HepG2 (cell line): ENCODE data around the gene GCG. TPM values are rescaled to one million over a fixed set of nuclear protein-coding genes. Genes with fewer than 3 reads are reported as not detected.

Source experiments
- ATAC-seq: fragments of 200-7000 bp; cut with Tn5 transposase; 3 replicates; pipeline ENCODE4 v1.9.1; 2020; ENCODE audit warnings: mild to moderate bottlenecking, moderate library complexity
- BruUV-seq: library from RNA; stranded (reverse); fragments of 400-500 nt; replicated peaks from 2 replicates; lab custom pipeline; 2021; lab: Mats Ljungman, UMichigan
- CTCF ChIA-PET: fragments of 300-600 bp; formaldehyde crosslinking; extraction: SDS; loops from one replicate; lab custom pipeline; 2021; ENCODE audit warnings: low total read pairs, inconsistent platforms, low intra/inter-chr PET ratio; lab: Yijun Ruan, JAX
- POLR2A ChIA-PET: fragments of 350-600 bp; sonication (Branson Sonifier 250); formaldehyde crosslinking; loops from one replicate; lab custom pipeline; 2020; ENCODE audit warnings: antibody characterized with exemption, inconsistent platforms; lab: Yijun Ruan, JAX
- DNase-seq: peaks from one replicate; pipeline ENCODE4 v3.0.0-alpha.2; 2015; ENCODE audit warnings: low spot score
- FAIRE-seq: peaks from 3 replicates; lab custom pipeline; 2011; peaks lifted over from hg19 to GRCh38; lab: Jason Lieb, UNC
- H2AFZ ChIP-seq: one replicate; pipeline ENCODE4 v1.6.1; 2011; ENCODE audit warnings: low read length, inconsistent platforms
- H3K27ac ChIP-seq: fragments of 300-600 bp; 3 replicates; pipeline ENCODE4 v1.8.0; 2011; ENCODE audit warnings: mixed run types, mild to moderate bottlenecking, mixed read lengths, low read length, inconsistent platforms; ENCODE audit not compliant: insufficient read depth; ENCODE audit errors: extremely low read length
- H3K27me3 ChIP-seq, 2 experiments: fragments of 200-600 bp in 1 of 2; 2 replicates in 1 of 2; 3 replicates in 1 of 2; pipeline versions ENCODE4 v1.6.0 to v1.8.0; 2011; ENCODE audit warnings: low read length in 2 of 2, mild to moderate bottlenecking in 2 of 2, moderate library complexity in 2 of 2, inconsistent platforms in 1 of 2; ENCODE audit not compliant: insufficient read depth in 2 of 2, control insufficient read depth in 1 of 2
- H3K36me3 ChIP-seq, 2 experiments: fragments of 200-600 bp in 1 of 2; replicated peaks in 1 of 2; 2 replicates in 1 of 2; 3 replicates in 1 of 2; pipeline versions ENCODE4 v1.5.1 to v1.8.0; 2011; ENCODE audit warnings: low read length in 2 of 2, inconsistent platforms in 1 of 2; ENCODE audit not compliant: insufficient read depth in 2 of 2, control insufficient read depth in 1 of 2
- H3K4me1 ChIP-seq: 2 replicates; pipeline ENCODE4 v1.5.1; 2012; ENCODE audit warnings: low read length, inconsistent platforms; ENCODE audit not compliant: insufficient read depth
- H3K4me2 ChIP-seq: 2 replicates; pipeline ENCODE4 v1.6.0; 2011; ENCODE audit warnings: low read depth, low read length, inconsistent platforms
- H3K4me3 ChIP-seq, 3 experiments: fragments of 200-600 bp in 1 of 3; sonication (generic), shearing (Covaris generic) in 1 of 3; replicated peaks in 1 of 3; 2 replicates each; pipeline ENCODE4 v1.5.1; 2011 to 2016; ENCODE audit warnings: low read length in 3 of 3, inconsistent platforms in 2 of 3, low read depth in 2 of 3, mild to moderate bottlenecking in 2 of 3, control low read depth in 1 of 3, mixed read lengths in 1 of 3; ENCODE audit not compliant: insufficient read depth in 1 of 3
- H3K79me2 ChIP-seq: one replicate; pipeline ENCODE4 v1.6.1; 2011; ENCODE audit warnings: low read length, inconsistent platforms; ENCODE audit not compliant: insufficient read depth
- H3K9ac ChIP-seq: 2 replicates; pipeline ENCODE4 v1.6.0; 2011; ENCODE audit warnings: mild to moderate bottlenecking, low read depth, low read length, inconsistent platforms; ENCODE audit not compliant: insufficient read depth
- H3K9me3 ChIP-seq: 2 replicates; pipeline ENCODE4 v1.5.1; 2012; ENCODE audit warnings: mild to moderate bottlenecking, low read length
- H4K20me1 ChIP-seq: 2 replicates; pipeline ENCODE4 v1.6.0; 2011; ENCODE audit warnings: inconsistent platforms, mild to moderate bottlenecking, low read length, moderate library complexity; ENCODE audit not compliant: insufficient read depth
- HMG20A ChIP-seq: IDR thresholded peaks from 2 replicates; pipeline ENCODE4 v1.6.1; 2016; ENCODE audit warnings: borderline replicate concordance
- HNRNPUL1 ChIP-seq: fragments of 200-400 bp; formaldehyde crosslinking; IDR thresholded peaks from 2 replicates; pipeline ENCODE4 v1.6.1; 2017; ENCODE audit warnings: low read depth, mild to moderate bottlenecking, low read length, moderate library complexity
- KLF16 ChIP-seq, 2 experiments: sonication (generic) in 1 of 2; formaldehyde crosslinking in 1 of 2; IDR thresholded peaks; 2 replicates each; pipeline versions ENCODE4 v1.6.1 to v1.8.0; 2016 to 2023; ENCODE audit warnings: missing genetic modification reagents in 2 of 2, missing compliant biosample characterization in 1 of 2
- PATZ1 ChIP-seq: sonication (generic); formaldehyde crosslinking; IDR thresholded peaks from 2 replicates; pipeline ENCODE4 v1.4.0; 2020; ENCODE audit warnings: missing genetic modification reagents
- PAX8 ChIP-seq: sonication (generic); formaldehyde crosslinking; IDR thresholded peaks from 2 replicates; pipeline ENCODE4 v1.8.0; 2022; ENCODE audit warnings: mild to moderate bottlenecking, missing genetic modification reagents, borderline replicate concordance
- PREB ChIP-seq: sonication (generic); formaldehyde crosslinking; IDR thresholded peaks from 2 replicates; pipeline ENCODE4 v1.4.0; 2020; ENCODE audit warnings: missing genetic modification reagents
- RAD21 ChIP-seq: fragments of 450-650 bp; formaldehyde crosslinking; IDR thresholded peaks from 2 replicates; pipeline ENCODE4 v1.5.0; 2020; ENCODE audit warnings: mild to moderate bottlenecking
- RELA ChIP-seq: sonication (generic); formaldehyde crosslinking; IDR thresholded peaks from 2 replicates; pipeline ENCODE4 v1.4.0; 2020; ENCODE audit warnings: missing genetic modification reagents
- SMC3 ChIP-seq: IDR thresholded peaks from 2 replicates; pipeline ENCODE4 v1.6.1; 2011; ENCODE audit warnings: low read length, improper control_type of control experiment
- STAG1 ChIP-seq: sonication (generic); formaldehyde crosslinking; IDR thresholded peaks from 2 replicates; pipeline ENCODE4 v1.4.0; 2020; ENCODE audit warnings: missing genetic modification reagents
- ZNF124 ChIP-seq: sonication (generic); formaldehyde crosslinking; IDR thresholded peaks from 2 replicates; pipeline ENCODE4 v1.4.0; 2020; ENCODE audit warnings: missing genetic modification reagents
- ZNF235 ChIP-seq: sonication (generic); formaldehyde crosslinking; IDR thresholded peaks from 2 replicates; pipeline ENCODE4 v1.8.1; 2023; ENCODE audit warnings: mild to moderate bottlenecking, missing genetic modification reagents, borderline replicate concordance
- WGBS: methylation state at CpG from one replicate; pipeline ENCODE4 v1.1.6; 2017; ENCODE audit warnings: low lambda C conversion rate; 5-methylcytosine and 5-hydroxymethylcytosine counted together
- in situ Hi-C: cut with HindIII; loops from 2 replicates; pipeline ENCODE4 v1.10.0; 2017; ENCODE audit warnings: low pct_unique_long_range_greater_than_20kb; ENCODE audit not compliant: extremely low pct_ligation_motif_present
- intact Hi-C: fragments of 100-400 bp; cut with micrococcal nuclease; formaldehyde crosslinking; loops from one replicate; pipeline ENCODE4 v1.10.0; 2022; ENCODE audit not compliant: unreplicated experiment
- polyA plus RNA-seq, 8 experiments: library from polyadenylated mRNA; depleted of rRNA in 3 of 8; stranded (reverse) in 7 of 8; unstranded in 1 of 8; fragments of >200 nt; fragmentation: Illumina TruSeq in 4 of 8; extraction: Trizol in 4 of 8; gene quantifications; 2 replicates each; pipeline versions ENCODE4 v1.2.1 to v1.2.3, GENCODE V29; 2011 to 2016; ENCODE audit warnings: low read depth in 4 of 8, missing spikeins in 1 of 8, mixed read lengths in 1 of 8; ENCODE audit not compliant: insufficient read depth in 1 of 8
- total RNA-seq, 5 experiments: library from RNA; depleted of rRNA; stranded (reverse); fragments of >200 nt; fragmentation: Illumina TruSeq; extraction: Trizol; gene quantifications; 2 replicates each; pipeline ENCODE4 v1.2.3, GENCODE V29; 2016; ENCODE audit warnings: low read depth in 1 of 5
- TF ChIP-seq, protein P1 (sequence below): IDR thresholded peaks from 2 replicates; pipeline ENCODE4 v1.6.1; 2016; ENCODE audit warnings: missing compliant biosample characterization, missing genetic modification reagents, borderline replicate concordance
- TF ChIP-seq, protein P2 (sequence below): sonication (generic); formaldehyde crosslinking; IDR thresholded peaks from 2 replicates; pipeline ENCODE4 v1.4.0; 2020; ENCODE audit warnings: mild to moderate bottlenecking, missing genetic modification reagents
- TF ChIP-seq, protein P3 (sequence below): sonication (generic); formaldehyde crosslinking; IDR thresholded peaks from 2 replicates; pipeline ENCODE4 v1.5.1; 2020; ENCODE audit warnings: mild to moderate bottlenecking, moderate library complexity, missing genetic modification reagents

GCG gene
- total and polyA plus RNA-seq, 2 of the 13 experiments (the other 11 are each of a cell fraction or from before 2014, with no cell fraction given): not detected

- intact Hi-C loops (loop anchor here (1.0 to 5.0 kb wide), 4 partner anchors 50 to 537 kb away; partner anchors contain the start of gene DPP4), in situ Hi-C loops (no loop called here)
- no TSS peak for BruUV-seq
- ATAC-seq (peak; percentile 70), DNase-seq (peak; percentile 69), FAIRE-seq (peak; percentile 76)
- no peaks in the 10 kb centered on the region for H3K36me3 ChIP-seq
- peaks cover 11% of the 10 kb centered on the region for H3K4me1 ChIP-seq
- H3K9me3 ChIP-seq: no peaks in the 10 kb centered on the region
- no peak overlapping the region for H3K4me2 ChIP-seq
- POLR2A ChIA-PET: no interaction called here
- no peak overlapping the region for H3K4me3 ChIP-seq
- H3K27ac ChIP-seq: no peak overlapping the region
- H3K27me3 ChIP-seq: no peaks in the 10 kb centered on the region; a peak in 1 of 5 replicates
- no peaks in the 10 kb centered on the region for H3K79me2 ChIP-seq
- H4K20me1 ChIP-seq: no peaks in the 10 kb centered on the region
- H2AFZ ChIP-seq: no peak overlapping the region
- no peak overlapping the region for H3K9ac ChIP-seq
- CTCF ChIA-PET: interaction anchor here (1.0 to 3.4 kb wide), 5 partner anchors 33 to 537 kb away, joined by 3 to 63 read pairs (median 9); partner anchors contain the start of gene DPP4
- 9% methylated on average over 9 of the region's 9 CpGs for WGBS
- TF ChIP-seq, protein P1, sequence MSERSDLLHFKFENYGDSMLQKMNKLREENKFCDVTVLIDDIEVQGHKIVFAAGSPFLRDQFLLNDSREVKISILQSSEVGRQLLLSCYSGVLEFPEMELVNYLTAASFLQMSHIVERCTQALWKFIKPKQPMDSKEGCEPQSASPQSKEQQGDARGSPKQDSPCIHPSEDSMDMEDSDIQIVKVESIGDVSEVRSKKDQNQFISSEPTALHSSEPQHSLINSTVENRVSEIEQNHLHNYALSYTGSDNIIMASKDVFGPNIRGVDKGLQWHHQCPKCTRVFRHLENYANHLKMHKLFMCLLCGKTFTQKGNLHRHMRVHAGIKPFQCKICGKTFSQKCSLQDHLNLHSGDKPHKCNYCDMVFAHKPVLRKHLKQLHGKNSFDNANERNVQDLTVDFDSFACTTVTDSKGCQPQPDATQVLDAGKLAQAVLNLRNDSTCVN (CRISPR knock-in tag): no peak
- TF ChIP-seq RELA (CRISPR knock-in tag) (no peak), ZNF124 (CRISPR knock-in tag) (no peak), KLF16 (CRISPR knock-in tag; IDR thresholded peaks at IDR 0.05) (peak in 1 of 2 experiments; percentile 47; a peak in 1 of 4 replicates), PAX8 (CRISPR knock-in tag) (no peak), SMC3 (peak; percentile 91), HNRNPUL1 (no peak), ZNF235 (no peak), STAG1 (CRISPR knock-in tag) (peak; percentile 95), HMG20A (CRISPR knock-in tag) (0 out of 2 replicates have a peak, but pooled peaks have one; percentile 16), PATZ1 (no peak), PREB (CRISPR knock-in tag) (no peak), RAD21 (CRISPR knock-in tag) (peak; percentile 80)
- TF ChIP-seq, protein P2, sequence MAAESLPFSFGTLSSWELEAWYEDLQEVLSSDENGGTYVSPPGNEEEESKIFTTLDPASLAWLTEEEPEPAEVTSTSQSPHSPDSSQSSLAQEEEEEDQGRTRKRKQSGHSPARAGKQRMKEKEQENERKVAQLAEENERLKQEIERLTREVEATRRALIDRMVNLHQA (CRISPR knock-in tag): no peak
- TF ChIP-seq, protein P3, sequence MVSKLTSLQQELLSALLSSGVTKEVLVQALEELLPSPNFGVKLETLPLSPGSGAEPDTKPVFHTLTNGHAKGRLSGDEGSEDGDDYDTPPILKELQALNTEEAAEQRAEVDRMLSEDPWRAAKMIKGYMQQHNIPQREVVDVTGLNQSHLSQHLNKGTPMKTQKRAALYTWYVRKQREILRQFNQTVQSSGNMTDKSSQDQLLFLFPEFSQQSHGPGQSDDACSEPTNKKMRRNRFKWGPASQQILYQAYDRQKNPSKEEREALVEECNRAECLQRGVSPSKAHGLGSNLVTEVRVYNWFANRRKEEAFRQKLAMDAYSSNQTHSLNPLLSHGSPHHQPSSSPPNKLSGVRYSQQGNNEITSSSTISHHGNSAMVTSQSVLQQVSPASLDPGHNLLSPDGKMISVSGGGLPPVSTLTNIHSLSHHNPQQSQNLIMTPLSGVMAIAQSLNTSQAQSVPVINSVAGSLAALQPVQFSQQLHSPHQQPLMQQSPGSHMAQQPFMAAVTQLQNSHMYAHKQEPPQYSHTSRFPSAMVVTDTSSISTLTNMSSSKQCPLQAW (CRISPR knock-in tag): no peak
Measured at GRCh38 chr2:162123806-162124758, 28.0 kb downstream of the GCG start.
